Activated CD8-positive, alpha-beta memory T cell treated with anti-CD3 and anti-CD28 coated beads, Interleukin-2, amount 50 U/mL, for 1 hour (primary cell): ENCODE data around the gene DACT3.
A peak's percentile ranks its signal among the peaks of the same experiment; 100 is the strongest.
"Not testable (repeated sequence)": the region's sequence is repeated elsewhere in the genome, so short reads cannot be mapped to it uniquely, and the experiment has no call there.

ENCODE experiments used
- DNase-seq: peaks from one replicate; pipeline ENCODE4 v3.0.0-alpha.2; 2020; ENCODE audit errors: extremely low read depth

The DACT3 gene

GRCh38 chr19:46634045-46634655, 26.8 kb downstream of the DACT3 start:
- peak; percentile 87 for DNase-seq

GRCh38 chr19:46633130-46633529, 27.9 kb downstream of the DACT3 start:
- no peak for DNase-seq

- DNase-seq = no peak
Observed at GRCh38 chr19:46631481-46631880, 29.5 kb downstream of the DACT3 start.

GRCh38 chr19:46630586-46631205, 30.3 kb downstream of the DACT3 start:
- no peak for DNase-seq

- no peak for DNase-seq
Observed at GRCh38 chr19:46629546-46630025, 31.4 kb downstream of the DACT3 start.

GRCh38 chr19:46628970-46629369, 32.0 kb downstream of the DACT3 start:
- not testable (repeated sequence) for DNase-seq

GRCh38 chr19:46626446-46626845, 34.5 kb downstream of the DACT3 start:
- DNase-seq = no peak

- no peak for DNase-seq
Observed at GRCh38 chr19:46625731-46626130, 35.3 kb downstream of the DACT3 start.

GRCh38 chr19:46624958-46625661, 35.9 kb downstream of the DACT3 start, which contains the start of gene PTGIR:
PTGIR (minus strand) TSS chr19:46625089; CDS start chr19:46624225, 864 bp downstream.
- no peak for DNase-seq

GRCh38 chr19:46623915-46624502, 37.0 kb downstream of the DACT3 start:
- DNase-seq = no peak

GRCh38 chr19:46622118-46622446, 38.9 kb downstream of the DACT3 start:
- DNase-seq = no peak

- DNase-seq = no peak
Observed at GRCh38 chr19:46621191-46622117, 39.5 kb downstream of the DACT3 start.

GRCh38 chr19:46620716-46621115, 40.3 kb downstream of the DACT3 start:
- DNase-seq = no peak

GRCh38 chr19:46620267-46620666, 40.7 kb downstream of the DACT3 start:
- DNase-seq = no peak

GRCh38 chr19:46618670-46619231, 42.2 kb downstream of the DACT3 start:
- no peak for DNase-seq

- DNase-seq = no peak
Observed at GRCh38 chr19:46617601-46618000, 43.4 kb downstream of the DACT3 start.

- no peak for DNase-seq
Observed at GRCh38 chr19:46616631-46617322, 44.2 kb downstream of the DACT3 start.

GRCh38 chr19:46615966-46616365, 45.0 kb downstream of the DACT3 start:
- DNase-seq = no peak

- peak; percentile 50 for DNase-seq
Observed at GRCh38 chr19:46614114-46614722, 46.8 kb downstream of the DACT3 start.

- DNase-seq = no peak
Observed at GRCh38 chr19:46613525-46613924, 47.5 kb downstream of the DACT3 start.
